WERI-Rb-1 (cell line): ENCODE results near the gene NR6A1.

Experiments used
- DNase-seq: peaks from one replicate; pipeline ENCODE4 v3.0.0-alpha.2; 2020
- H3K27ac ChIP-seq: fragments of 250-450 bp; sonication (Bioruptor Pico); 2 replicates; pipeline ENCODE4 v1.5.1; 2020; ENCODE audit warnings: mild to moderate bottlenecking, moderate library complexity
- H3K27me3 ChIP-seq: fragments of 250-450 bp; sonication (Bioruptor Pico); 2 replicates; pipeline ENCODE4 v1.5.1; 2021; ENCODE audit warnings: mild to moderate bottlenecking, low read depth, moderate library complexity; ENCODE audit not compliant: insufficient read depth, severe bottlenecking
- H3K36me3 ChIP-seq: fragments of 250-450 bp; sonication (Bioruptor Pico); 2 replicates; pipeline ENCODE4 v1.5.1; 2020; ENCODE audit warnings: mild to moderate bottlenecking, moderate library complexity
- H3K4me3 ChIP-seq: 2 replicates; pipeline ENCODE4 v1.5.1; 2011; ENCODE audit warnings: low read depth, mild to moderate bottlenecking, control low read depth, low read length
- H3K9me3 ChIP-seq: fragments of 250-450 bp; sonication (Bioruptor Pico); 2 replicates; pipeline ENCODE4 v1.5.1; 2021; ENCODE audit warnings: mild to moderate bottlenecking, moderate library complexity; ENCODE audit not compliant: severe bottlenecking
- CTCF ChIP-seq: IDR thresholded peaks from 2 replicates; pipeline ENCODE4 v1.5.1; 2011; ENCODE audit warnings: low read depth, mild to moderate bottlenecking, control low read depth, inconsistent platforms, low read length

NR6A1 gene

GRCh38 chr9:124788542-124789217, 17.6 kb upstream of the NR6A1 start:
- no peak for TF ChIP-seq CTCF
- no peak for DNase-seq

GRCh38 chr9:124786881-124787573, 15.9 kb upstream of the NR6A1 start:
- DNase-seq: peak; percentile 4

More at GRCh38 chr9:124788542-124789217, 17.6 kb upstream of the NR6A1 start:
- H3K27ac ChIP-seq: no peak overlapping the region
- H3K36me3 ChIP-seq: peaks cover 17% of the 10 kb centered on the region
- H3K9me3 ChIP-seq: no peaks in the 10 kb centered on the region
- no peaks in the 10 kb centered on the region for H3K27me3 ChIP-seq
- H3K4me3 ChIP-seq: no peak overlapping the region

GRCh38 chr9:124784509-124784908, 13.4 kb upstream of the NR6A1 start:
- no peak for DNase-seq
- no peak overlapping the region for H3K4me3 ChIP-seq
- TF ChIP-seq CTCF: no peak
- no peaks in the 10 kb centered on the region for H3K27me3 ChIP-seq
- peaks cover 8% of the 10 kb centered on the region for H3K36me3 ChIP-seq
- H3K9me3 ChIP-seq: no peaks in the 10 kb centered on the region
- no peak overlapping the region for H3K27ac ChIP-seq

More at GRCh38 chr9:124786881-124787573, 15.9 kb upstream of the NR6A1 start:
- no peak overlapping the region for H3K27ac ChIP-seq
- peaks cover 11% of the 10 kb centered on the region for H3K36me3 ChIP-seq
- no peak for TF ChIP-seq CTCF
- H3K9me3 ChIP-seq: no peaks in the 10 kb centered on the region
- H3K4me3 ChIP-seq: no peak overlapping the region
- no peaks in the 10 kb centered on the region for H3K27me3 ChIP-seq

- H3K27ac ChIP-seq: no peak overlapping the region
- no peak for DNase-seq
- H3K4me3 ChIP-seq: no peak overlapping the region
- TF ChIP-seq CTCF: no peak
- H3K9me3 ChIP-seq: no peaks in the 10 kb centered on the region
- H3K27me3 ChIP-seq: no peaks in the 10 kb centered on the region
- H3K36me3 ChIP-seq: peaks cover 8% of the 10 kb centered on the region
These were observed 12.7 kb upstream of the NR6A1 start for GRCh38 chr9:124783830-124784229.

- TF ChIP-seq CTCF: no peak
- no peak overlapping the region for H3K4me3 ChIP-seq
- DNase-seq: peak; percentile 8
- no peak overlapping the region for H3K27ac ChIP-seq
- no peaks in the 10 kb centered on the region for H3K9me3 ChIP-seq
- no peaks in the 10 kb centered on the region for H3K27me3 ChIP-seq
- H3K36me3 ChIP-seq: peaks cover 8% of the 10 kb centered on the region
These were observed 11.8 kb upstream of the NR6A1 start for GRCh38 chr9:124782661-124783574.
